Type B pancreatic cell (in vitro differentiated cells): ENCODE results near the gene PNLIPRP1. TPM values are rescaled to one million over a fixed set of nuclear protein-coding genes. Genes with fewer than 3 reads are reported as not detected.

Experiments
- DNase-seq: peaks from one replicate; pipeline ENCODE4 v3.0.0; 2021; ENCODE audit warnings: mixed read lengths; ENCODE audit not compliant: unreplicated experiment; ENCODE audit errors: extremely low spot score
- H3K27ac Mint-ChIP-seq: 2 replicates; pipeline ENCODE4 v1.8.0; 2021; ENCODE audit warnings: mild to moderate bottlenecking, mixed read lengths
- H3K27me3 Mint-ChIP-seq: 2 replicates; pipeline ENCODE4 v1.8.0; 2021; ENCODE audit warnings: mixed read lengths
- H3K36me3 Mint-ChIP-seq: 2 replicates; pipeline ENCODE4 v1.8.0; 2021; ENCODE audit warnings: mixed read lengths
- H3K4me1 Mint-ChIP-seq: one replicate; pipeline ENCODE4 v1.8.0; 2021; ENCODE audit warnings: mixed read lengths; ENCODE audit not compliant: unreplicated experiment
- H3K4me3 Mint-ChIP-seq: 2 replicates; pipeline ENCODE4 v1.8.0; 2021; ENCODE audit warnings: mild to moderate bottlenecking, mixed read lengths
- H3K9me3 Mint-ChIP-seq: 2 replicates; pipeline ENCODE4 v1.8.0; 2021; ENCODE audit warnings: mixed read lengths
- total RNA-seq: library from RNA; stranded (reverse); gene quantifications from 2 replicates; pipeline ENCODE4 v1.2.1, GENCODE V29; 2021; ENCODE audit warnings: low replicate concordance
- TF ChIP-seq, protein P1 (sequence below): fragments of 200-600 bp; sonication (generic); conservative IDR thresholded peaks from 2 replicates; pipeline ENCODE4 v1.5.0; 2021; ENCODE audit warnings: antibody characterized with exemption, mild to moderate bottlenecking

PNLIPRP1 gene
- total RNA-seq, 1 donor from 2014 or later, result not detected

DNA sequence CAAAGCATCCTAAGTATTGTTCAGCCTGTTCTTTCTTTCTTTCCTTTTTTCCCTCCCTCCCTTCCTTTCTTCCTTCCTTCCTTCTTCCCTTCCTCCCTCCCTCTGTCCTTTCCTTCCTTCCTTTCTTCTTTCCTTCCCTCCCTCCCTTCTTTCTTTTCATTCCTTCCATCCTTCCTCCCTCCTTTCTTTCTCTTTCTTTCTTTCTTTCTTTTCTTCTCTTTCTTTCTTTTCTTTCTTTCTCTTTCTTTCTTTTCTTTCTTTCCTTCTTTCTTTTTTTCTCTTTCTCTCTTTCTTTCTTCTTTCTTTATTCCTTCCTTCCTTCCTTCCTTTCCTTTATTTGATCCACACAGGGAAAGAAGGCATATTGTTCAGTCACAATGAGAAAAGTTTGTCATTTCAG, 23.8 kb upstream of the PNLIPRP1 start:
- no peaks in the 10 kb centered on the region for H3K36me3 Mint-ChIP-seq
- no peak overlapping the region for H3K4me3 Mint-ChIP-seq
- DNase-seq, result no peak
- no peaks in the 10 kb centered on the region for H3K9me3 Mint-ChIP-seq
- H3K27me3 Mint-ChIP-seq, result peaks cover 16% of the 10 kb centered on the region
- no peak overlapping the region for H3K27ac Mint-ChIP-seq
- TF ChIP-seq, protein P1, sequence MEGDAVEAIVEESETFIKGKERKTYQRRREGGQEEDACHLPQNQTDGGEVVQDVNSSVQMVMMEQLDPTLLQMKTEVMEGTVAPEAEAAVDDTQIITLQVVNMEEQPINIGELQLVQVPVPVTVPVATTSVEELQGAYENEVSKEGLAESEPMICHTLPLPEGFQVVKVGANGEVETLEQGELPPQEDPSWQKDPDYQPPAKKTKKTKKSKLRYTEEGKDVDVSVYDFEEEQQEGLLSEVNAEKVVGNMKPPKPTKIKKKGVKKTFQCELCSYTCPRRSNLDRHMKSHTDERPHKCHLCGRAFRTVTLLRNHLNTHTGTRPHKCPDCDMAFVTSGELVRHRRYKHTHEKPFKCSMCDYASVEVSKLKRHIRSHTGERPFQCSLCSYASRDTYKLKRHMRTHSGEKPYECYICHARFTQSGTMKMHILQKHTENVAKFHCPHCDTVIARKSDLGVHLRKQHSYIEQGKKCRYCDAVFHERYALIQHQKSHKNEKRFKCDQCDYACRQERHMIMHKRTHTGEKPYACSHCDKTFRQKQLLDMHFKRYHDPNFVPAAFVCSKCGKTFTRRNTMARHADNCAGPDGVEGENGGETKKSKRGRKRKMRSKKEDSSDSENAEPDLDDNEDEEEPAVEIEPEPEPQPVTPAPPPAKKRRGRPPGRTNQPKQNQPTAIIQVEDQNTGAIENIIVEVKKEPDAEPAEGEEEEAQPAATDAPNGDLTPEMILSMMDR, result no peak
- H3K4me1 Mint-ChIP-seq, result no peaks in the 10 kb centered on the region

DNA sequence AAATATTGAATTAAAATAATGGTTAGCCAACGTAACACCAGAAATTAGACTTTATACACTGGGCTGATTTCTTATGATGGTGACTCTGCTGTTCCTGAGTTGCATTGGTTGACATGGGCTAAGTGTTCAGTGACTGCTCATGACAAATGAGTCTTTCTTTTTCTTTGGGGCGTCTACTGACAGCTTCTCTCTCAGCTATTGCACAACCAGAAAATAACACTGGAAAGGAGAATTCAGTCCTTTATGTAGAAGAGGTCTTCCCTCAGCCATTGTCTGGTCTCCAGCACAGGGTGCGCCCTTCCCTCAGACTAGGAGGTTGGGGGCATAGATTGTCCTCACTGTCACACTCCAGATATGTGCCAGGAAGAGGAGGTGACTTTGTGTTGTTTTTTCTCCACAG, 23.4 kb upstream of the PNLIPRP1 start:
- Mint-ChIP-seq H3K36me3 (no peaks in the 10 kb centered on the region), H3K4me1 (no peaks in the 10 kb centered on the region), H3K27ac (no peak overlapping the region), H3K9me3 (no peaks in the 10 kb centered on the region), H3K4me3 (no peak overlapping the region), H3K27me3 (peaks cover 16% of the 10 kb centered on the region)
- TF ChIP-seq, protein P1, result no peak
- DNase-seq, result no peak

DNA sequence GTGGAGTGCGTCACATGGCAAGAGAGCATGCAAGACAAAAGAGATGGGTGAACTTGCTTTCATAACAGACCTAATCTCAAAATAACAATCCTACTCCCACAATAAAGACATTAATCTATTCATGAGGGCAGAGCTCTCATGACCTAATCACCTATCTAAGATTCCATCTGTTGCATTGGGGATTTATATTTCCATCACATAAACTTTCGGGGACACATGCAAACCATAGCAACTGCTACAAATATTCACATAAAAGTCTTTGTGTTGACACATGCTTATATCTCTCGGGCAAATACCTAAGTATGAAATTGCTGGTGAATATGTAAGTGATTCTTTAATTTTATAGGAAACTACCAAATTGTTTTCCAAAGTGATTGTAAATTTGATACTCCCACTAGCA, 16.0 kb upstream of the PNLIPRP1 start:
- Mint-ChIP-seq H3K4me1 (no peaks in the 10 kb centered on the region), H3K27ac (no peak overlapping the region), H3K36me3 (no peaks in the 10 kb centered on the region), H3K9me3 (no peaks in the 10 kb centered on the region), H3K4me3 (no peak overlapping the region), H3K27me3 (peaks cover 9% of the 10 kb centered on the region)
- DNase-seq, result no peak
- TF ChIP-seq, protein P1, result no peak

DNA sequence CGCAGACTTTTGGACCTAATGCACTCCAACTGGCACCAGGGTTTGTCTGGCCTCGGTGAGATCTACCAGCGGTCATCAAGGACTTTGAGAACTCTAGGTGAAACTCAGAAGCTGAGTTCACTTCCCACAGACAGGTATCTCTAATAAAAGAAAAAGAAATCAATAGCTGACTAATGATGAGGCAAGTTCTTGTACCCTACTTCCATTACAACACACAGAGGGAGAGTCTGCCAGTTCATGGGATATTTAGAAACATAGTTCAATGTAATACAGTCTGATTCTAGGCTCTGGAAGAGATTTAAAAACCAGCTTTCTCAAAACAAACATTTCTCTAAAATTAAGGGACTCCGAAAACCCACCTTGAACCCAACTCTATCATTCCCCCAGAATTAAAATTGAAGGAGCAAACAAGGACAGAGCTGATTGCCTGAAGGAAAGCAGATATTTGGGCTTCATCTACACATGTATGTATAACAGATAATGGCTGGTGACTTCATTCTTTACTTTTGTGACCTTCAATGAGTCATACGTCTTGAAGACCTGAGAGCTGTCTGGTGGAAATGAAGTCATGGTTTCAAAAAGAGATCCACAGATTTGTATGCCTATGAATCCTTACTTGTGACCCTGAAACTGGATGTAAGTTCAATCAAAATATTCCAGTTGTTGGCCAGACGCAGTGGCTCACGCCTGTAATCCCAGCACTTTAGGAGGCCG, 2.7 kb upstream of the PNLIPRP1 start:
- Mint-ChIP-seq H3K9me3 (no peaks in the 10 kb centered on the region), H3K27me3 (peaks cover 3% of the 10 kb centered on the region), H3K4me1 (no peaks in the 10 kb centered on the region), H3K27ac (no peak overlapping the region), H3K36me3 (no peaks in the 10 kb centered on the region), H3K4me3 (no peak overlapping the region)
- no peak for DNase-seq
- TF ChIP-seq, protein P1, result no peak

DNA sequence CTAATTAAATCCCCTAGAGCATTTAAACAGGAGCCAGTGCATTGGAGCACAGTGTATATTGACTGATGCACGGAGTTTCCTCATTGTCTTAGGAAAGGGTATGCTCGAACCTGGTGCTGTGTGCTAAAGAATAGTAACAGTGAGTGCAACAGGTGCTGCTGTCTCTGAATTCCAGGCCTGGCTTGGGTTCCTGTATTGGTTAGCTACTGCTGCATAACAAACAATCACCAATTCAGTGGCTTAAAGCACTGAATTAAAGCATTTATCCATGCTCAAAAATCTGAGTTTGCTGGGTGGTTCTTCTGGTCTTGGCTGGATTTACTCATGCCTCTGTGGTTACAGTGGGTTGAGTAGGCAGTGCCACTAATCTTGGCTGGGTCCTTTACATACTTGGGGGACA, 1.8 kb upstream of the PNLIPRP1 start:
- Mint-ChIP-seq H3K4me3 (no peak overlapping the region), H3K27ac (no peak overlapping the region), H3K27me3 (peaks cover 3% of the 10 kb centered on the region), H3K36me3 (no peaks in the 10 kb centered on the region), H3K4me1 (no peaks in the 10 kb centered on the region), H3K9me3 (no peaks in the 10 kb centered on the region)
- DNase-seq, result no peak
- TF ChIP-seq, protein P1, result no peak

DNA sequence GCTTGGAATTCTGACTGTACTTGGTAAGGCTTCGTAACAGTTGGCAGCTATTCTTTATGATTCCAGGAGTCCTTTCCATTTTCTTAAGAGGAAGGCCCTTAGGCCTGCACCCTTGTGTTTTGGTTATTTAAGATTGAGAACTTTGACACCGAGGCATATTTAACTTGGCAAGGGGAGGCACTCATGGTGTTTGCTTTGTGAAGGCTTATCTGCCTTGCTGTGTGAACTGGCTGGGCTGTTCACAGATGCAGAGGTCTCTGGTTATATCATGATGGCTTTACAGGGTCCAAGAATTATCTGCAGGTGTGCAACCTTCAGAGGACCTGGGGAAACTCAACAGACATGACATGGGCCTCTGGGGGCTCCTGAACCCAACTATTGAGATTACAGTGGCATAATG, 833 bp upstream of the PNLIPRP1 start:
- Mint-ChIP-seq H3K9me3 (no peaks in the 10 kb centered on the region), H3K36me3 (no peaks in the 10 kb centered on the region), H3K4me1 (no peaks in the 10 kb centered on the region), H3K27ac (no peak overlapping the region), H3K27me3 (peaks cover 7% of the 10 kb centered on the region), H3K4me3 (no peak overlapping the region)
- TF ChIP-seq, protein P1, result no peak
- DNase-seq, result no peak
